ENCODE measurements around the gene SMCHD1.

DNA sequence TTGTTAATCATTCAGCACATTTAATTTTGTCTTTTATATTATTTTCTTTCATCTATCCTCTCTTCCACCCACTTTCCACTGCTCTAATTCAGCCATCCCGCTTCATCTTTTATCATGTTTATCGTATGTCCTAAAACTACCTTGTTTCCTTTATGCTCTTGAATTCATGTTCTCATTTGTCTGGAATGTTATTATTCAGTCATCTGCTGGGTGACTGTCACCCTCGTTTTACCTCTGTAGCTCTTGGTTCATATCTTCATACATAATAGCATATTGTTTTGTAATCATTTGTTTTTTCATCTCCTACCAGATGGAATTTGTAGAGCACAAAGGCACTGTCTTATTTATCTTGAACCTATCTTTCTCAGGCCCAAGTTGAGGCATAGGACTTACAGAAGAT, 37.0 kb downstream of the SMCHD1 start:
- TF ChIP-seq CTCF (IDR thresholded peaks at IDR 0.05) (no peak), POLR2A (IDR thresholded peaks at IDR 0.05) (no peak), EP300 (IDR thresholded peaks at IDR 0.05) (no peak), POLR2AphosphoS5 (IDR thresholded peaks at IDR 0.05) (no peak)
